ENCODE measurements around the gene HBB.

DNA sequence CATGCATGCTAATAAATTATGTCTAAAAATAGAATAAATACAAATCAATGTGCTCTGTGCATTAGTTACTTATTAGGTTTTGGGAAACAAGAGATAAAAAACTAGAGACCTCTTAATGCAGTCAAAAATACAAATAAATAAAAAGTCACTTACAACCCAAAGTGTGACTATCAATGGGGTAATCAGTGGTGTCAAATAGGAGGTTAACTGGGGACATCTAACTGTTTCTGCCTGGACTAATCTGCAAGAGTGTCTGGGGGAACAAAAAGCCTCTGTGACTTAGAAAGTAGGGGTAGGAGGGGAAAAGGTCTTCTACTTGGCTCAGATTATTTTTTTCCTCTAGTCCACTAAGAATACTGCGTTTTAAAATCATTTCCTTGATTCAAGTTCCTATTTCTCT, 810 bp upstream of the HBB start:
- TF ChIP-seq, protein P1, sequence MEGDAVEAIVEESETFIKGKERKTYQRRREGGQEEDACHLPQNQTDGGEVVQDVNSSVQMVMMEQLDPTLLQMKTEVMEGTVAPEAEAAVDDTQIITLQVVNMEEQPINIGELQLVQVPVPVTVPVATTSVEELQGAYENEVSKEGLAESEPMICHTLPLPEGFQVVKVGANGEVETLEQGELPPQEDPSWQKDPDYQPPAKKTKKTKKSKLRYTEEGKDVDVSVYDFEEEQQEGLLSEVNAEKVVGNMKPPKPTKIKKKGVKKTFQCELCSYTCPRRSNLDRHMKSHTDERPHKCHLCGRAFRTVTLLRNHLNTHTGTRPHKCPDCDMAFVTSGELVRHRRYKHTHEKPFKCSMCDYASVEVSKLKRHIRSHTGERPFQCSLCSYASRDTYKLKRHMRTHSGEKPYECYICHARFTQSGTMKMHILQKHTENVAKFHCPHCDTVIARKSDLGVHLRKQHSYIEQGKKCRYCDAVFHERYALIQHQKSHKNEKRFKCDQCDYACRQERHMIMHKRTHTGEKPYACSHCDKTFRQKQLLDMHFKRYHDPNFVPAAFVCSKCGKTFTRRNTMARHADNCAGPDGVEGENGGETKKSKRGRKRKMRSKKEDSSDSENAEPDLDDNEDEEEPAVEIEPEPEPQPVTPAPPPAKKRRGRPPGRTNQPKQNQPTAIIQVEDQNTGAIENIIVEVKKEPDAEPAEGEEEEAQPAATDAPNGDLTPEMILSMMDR (IDR thresholded peaks at IDR 0.05): no peak
- TF ChIP-seq POLR2AphosphoS5 (IDR thresholded peaks at IDR 0.05) (no peak), POLR2A (IDR thresholded peaks at IDR 0.05) (no peak)

All from suprapubic skin (tissue), 4 donors.